COLO829 (cell line): ENCODE measurements around the gene ABCA13.

Experiments used
- DNase-seq: peaks from one replicate; pipeline ENCODE4 v3.0.0; 2012; ENCODE audit warnings: low spot score

ABCA13 gene

DNA sequence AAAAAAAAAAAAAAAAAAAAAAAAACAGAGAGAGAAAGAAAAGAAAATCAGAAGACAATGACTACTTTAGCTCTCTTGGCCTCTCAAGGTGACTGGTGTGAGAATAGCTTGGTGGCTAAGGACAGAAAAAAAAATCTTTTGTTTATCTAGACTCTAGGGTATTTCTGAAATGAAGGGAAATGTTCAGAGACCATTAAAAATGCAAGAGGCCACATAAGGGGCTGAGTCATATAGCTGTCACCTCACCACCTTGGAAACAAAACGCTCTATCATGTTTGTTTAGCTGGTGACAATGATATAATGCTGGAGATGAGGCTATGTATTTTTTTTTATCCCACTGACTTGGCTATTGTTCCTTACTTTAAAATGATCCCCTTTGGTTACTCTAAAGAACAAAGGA lies 466.1 kb downstream of the ABCA13 start:
- no peak for DNase-seq

DNA sequence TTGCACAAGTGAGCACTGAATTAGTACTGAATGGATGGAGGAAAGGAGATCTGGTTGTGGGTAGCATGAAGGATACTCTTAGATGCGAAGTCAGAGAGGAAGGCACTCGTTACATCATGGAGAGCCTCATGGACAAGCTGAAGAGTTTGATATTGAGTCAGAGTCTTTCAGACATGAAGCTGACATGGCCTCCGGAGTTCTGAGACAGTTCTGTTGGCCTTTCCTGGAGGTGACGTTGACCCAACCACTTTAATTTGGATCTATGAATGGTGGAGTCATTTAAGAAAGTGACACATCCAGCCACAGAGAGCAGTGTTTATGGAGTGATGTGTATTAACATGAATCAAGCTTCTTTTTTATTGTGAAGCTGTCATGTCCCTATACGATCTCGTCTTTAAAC lies 466.8 kb downstream of the ABCA13 start:
- no peak for DNase-seq

DNA sequence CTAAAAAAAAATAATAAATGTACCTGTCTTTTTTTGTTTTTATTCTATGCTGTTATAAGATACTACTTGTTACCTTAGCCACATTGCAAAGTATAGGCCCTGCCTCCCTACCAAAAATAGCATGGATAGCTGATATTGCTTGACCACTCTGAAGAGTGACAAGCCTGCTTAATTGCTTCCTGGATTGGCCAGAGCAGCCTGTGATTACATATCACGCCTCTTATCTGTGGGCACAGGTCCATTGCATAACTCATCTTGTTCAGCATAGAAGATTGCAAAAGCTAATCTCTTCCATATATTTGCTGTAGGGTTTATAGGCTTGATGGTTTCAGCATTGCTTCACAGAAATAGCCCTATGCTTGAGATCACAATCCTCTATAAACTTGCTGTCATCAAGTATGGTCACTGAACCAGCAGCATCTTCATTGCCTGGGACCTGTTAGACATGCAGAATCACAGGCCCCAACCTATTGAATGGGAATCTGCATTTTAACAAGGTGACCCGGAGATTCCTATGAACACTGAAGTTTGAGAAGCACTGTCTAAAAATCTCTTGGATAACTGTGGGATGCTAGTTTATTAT lies 472.3 kb downstream of the ABCA13 start:
- DNase-seq = no peak

DNA sequence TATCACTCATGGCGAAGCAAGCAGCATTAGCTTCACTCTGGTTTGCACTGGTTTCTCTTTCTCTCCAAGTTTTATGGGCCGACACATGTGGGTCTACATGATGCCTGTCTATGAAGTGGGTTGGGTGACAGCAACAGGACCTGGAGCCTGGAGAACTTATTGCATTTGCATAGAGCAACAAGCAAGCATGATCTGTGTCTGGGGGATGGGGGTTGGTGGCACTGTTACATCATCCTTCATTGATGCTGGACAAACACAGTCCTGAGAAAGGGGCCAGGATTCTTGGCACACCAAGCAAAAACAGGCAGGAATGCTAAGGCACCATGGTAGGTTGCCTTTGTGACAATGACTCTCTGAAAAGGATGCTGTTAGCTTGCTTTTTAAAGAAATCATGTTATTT lies 486.9 kb downstream of the ABCA13 start:
- DNase-seq = no peak

DNA sequence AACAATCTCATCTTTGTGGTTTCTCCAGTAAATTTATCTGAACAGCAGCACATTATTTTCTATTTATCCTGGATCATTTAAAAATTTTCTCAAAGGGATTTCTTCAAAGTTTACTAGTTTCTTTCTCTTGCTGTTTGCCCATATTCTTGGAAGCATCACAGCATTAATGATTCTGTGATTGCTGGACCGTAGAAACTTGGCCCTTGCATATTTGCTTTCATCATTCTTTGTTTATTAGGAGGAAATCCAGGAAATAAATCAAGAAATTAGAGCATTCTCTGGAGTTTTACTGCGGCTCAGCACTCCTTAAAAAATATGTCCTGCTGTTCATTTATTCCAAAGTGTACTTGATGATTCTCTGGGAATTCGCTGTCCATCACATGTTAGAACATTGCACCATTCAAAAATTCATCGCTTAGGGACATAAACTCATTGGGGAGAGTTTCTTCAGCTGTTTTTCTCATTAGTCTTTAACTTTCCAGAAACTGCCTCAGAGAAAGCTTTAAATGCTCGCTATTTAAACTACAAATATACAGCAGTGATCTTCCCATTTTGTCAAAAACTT lies 489.1 kb downstream of the ABCA13 start:
- no peak for DNase-seq

DNA sequence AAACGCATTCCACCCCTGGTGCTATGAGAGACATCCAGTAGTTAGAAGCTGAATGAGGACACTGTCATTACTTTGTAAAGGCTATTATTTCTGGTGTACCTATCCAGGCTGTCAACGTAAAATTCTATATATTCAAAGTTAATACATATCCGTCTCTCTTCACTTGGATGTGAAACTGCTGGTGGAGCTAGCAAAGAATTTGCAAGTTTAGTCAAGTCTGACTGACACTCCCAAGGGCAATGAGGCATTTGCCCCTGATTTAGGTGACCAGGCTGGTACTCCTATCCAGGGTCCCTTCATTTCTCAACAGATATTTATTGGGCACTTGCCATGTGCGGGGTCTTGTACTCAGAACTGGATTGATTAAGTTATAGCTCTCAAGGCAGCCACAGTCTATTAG lies 493.0 kb downstream of the ABCA13 start:
- DNase-seq = no peak

DNA sequence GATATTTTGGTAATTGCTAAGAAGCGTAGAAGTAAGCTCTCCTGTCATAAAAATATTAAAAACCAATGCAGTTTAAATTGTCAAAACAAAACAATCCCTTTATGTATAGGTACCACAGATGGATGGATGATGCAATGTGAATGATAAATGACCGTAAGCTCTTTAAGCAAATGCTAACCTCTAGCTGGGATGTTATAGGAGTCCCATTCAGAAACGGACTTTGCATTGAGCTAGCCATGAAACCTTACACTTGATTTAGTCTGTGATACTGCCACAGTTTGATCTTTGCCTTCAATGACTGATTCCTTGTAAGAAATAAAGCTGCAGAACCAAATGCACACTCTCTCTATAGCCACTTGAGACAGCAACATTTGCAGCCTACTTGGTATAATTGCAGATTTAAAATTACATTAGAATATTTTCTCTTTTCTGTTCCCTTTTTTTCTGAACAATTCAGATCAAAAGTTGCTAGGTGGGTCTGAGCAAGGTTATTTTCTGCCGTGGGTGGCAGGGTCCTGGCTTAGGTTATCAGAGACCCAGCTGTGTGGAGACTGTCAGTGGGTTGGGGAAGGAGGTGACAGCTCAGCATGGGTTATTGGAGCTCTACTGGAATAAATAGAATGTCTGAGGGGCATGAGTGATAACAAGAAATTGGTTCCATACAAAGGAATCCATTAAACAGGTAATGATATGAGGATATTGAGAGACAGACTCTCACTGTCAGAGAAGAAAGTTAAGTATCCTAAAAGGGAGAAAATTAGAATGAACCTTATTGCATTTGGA lies 494.3 kb downstream of the ABCA13 start:
- no peak for DNase-seq

DNA sequence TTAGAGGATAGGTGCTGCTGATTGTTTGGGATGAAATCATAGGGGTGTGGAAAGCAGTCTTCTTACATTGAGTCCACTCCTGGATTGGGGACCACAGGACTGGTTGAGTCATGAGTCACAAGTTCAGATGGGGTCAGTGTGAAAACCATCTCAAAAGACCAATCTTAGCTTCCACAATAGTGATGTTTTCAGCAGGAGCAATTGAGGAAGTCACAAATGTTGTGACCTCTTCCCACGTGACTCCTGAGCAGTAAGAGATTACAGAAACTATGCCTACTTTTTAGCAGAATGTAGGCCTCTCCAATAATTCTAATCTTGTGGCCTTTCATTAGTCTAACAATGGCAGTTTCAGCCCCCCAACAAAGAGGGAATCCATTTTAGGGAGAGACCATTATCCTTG lies 496.1 kb downstream of the ABCA13 start:
- no peak for DNase-seq

DNA sequence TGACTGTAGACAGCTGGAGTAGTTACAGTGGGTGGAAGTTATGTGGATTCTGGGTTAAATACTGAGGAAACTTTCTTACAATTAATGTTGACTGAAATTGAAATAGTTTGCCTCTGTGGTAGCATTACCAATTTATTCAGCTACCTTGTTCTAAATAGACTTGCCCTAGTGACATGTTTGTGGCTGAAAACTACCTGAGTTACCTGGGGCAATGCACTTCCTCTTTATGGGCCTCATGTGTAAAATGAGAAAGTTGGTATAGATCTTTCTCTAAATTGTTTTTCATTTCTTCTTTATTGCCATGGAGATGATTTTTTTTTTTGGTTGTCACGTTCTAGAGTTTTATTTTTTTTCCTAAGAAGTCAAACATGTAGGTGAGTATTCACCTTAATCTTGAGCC lies 500.4 kb downstream of the ABCA13 start:
- no peak for DNase-seq

DNA sequence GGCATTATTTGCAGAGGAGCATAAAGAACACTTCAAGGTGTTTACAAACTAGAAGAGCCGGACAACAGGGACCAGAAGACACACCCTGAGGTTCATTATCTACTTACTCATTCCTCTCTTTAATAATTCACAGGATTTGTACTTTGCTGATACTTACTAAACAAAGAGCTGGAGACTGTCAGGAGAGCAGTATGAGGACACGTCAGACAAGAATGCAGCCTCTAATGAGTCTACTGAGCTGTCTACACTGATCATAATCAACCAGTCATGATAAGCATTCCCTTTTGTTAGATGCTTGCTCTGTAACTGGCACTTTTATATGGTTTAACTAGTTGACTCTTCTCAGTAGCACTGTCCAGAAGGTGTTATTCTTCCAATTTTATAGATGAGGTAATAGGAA lies 509.7 kb downstream of the ABCA13 start:
- DNase-seq = no peak

DNA sequence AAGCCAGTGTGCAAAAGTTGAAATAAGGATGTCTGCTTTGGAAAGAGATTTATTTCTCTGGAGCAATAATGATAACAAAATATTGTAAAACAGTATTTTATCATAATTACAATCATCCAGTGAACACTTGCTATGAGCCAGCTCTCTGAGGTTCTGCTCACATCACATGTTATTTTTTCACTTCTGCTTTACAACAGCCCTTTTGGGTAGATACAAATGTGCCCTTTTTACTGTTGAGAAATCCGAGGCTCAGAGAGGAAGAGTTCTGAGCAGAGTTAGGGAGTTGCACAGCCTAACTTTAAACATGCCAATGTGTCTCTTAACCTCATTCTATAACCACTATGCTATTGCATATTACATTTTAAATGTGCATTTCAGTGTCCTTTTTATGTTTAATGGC lies 520.5 kb downstream of the ABCA13 start:
- DNase-seq = no peak
